IPS DF 19.7 (cell line): ENCODE measurements around the gene SUN3.

Experiments used
- DNase-seq: peaks from one replicate; pipeline ENCODE4 v3.0.0-alpha.2; 2013; ENCODE audit warnings: low read depth, low spot score

The SUN3 gene

GRCh38 chr7:47979145-47979831, 49.6 kb downstream of the SUN3 start, which contains the start of gene HUS1:
TSS of gene HUS1 (minus strand) at chr7:47979615. CDS start at chr7:47979519, 96 bp downstream.
- peak; percentile 72 for DNase-seq

GRCh38 chr7:47978790-47979144, 50.1 kb downstream of the SUN3 start:
- DNase-seq = no peak

- no peak for DNase-seq
Measured at GRCh38 chr7:47973739-47974138, 55.2 kb downstream of the SUN3 start.

GRCh38 chr7:47970761-47971160, 58.1 kb downstream of the SUN3 start:
- no peak for DNase-seq

- DNase-seq = no peak
Measured at GRCh38 chr7:47968847-47969774, 59.8 kb downstream of the SUN3 start.

- DNase-seq = no peak
Measured at GRCh38 chr7:47967708-47968107, 61.2 kb downstream of the SUN3 start.

GRCh38 chr7:47967123-47967522, 61.8 kb downstream of the SUN3 start:
- DNase-seq = no peak

- DNase-seq = no peak
Measured at GRCh38 chr7:47965456-47965855, 63.5 kb downstream of the SUN3 start.

- DNase-seq = no peak
Measured at GRCh38 chr7:47962262-47962661, 66.6 kb downstream of the SUN3 start.

GRCh38 chr7:47957156-47957555, 71.8 kb downstream of the SUN3 start:
- no peak for DNase-seq

GRCh38 chr7:47956220-47956619, 72.7 kb downstream of the SUN3 start:
- no peak for DNase-seq

- DNase-seq = no peak
Measured at GRCh38 chr7:47954231-47954911, 74.5 kb downstream of the SUN3 start.

GRCh38 chr7:47953822-47954221, 75.1 kb downstream of the SUN3 start:
- no peak for DNase-seq

- no peak for DNase-seq
Measured at GRCh38 chr7:47952224-47952623, 76.7 kb downstream of the SUN3 start.

- DNase-seq = no peak
Measured at GRCh38 chr7:47951374-47951773, 77.5 kb downstream of the SUN3 start.

- DNase-seq = no peak
Measured at GRCh38 chr7:47950714-47951113, 78.2 kb downstream of the SUN3 start.

GRCh38 chr7:47949703-47950102, 79.2 kb downstream of the SUN3 start:
- no peak for DNase-seq

- DNase-seq = no peak
Measured at GRCh38 chr7:47948141-47948790, 80.6 kb downstream of the SUN3 start, which contains the start of gene PKD1L1. TSS of gene PKD1L1 (minus strand) at chr7:47948466. CDS start at chr7:47948440, 26 bp downstream.

- no peak for DNase-seq
Measured at GRCh38 chr7:47947355-47947749, 81.6 kb downstream of the SUN3 start.

GRCh38 chr7:47946581-47947354, 82.1 kb downstream of the SUN3 start:
- no peak for DNase-seq
